Limb (tissue), 2 donors: ENCODE data around the gene SPEF2.

Experiments
- DNase-seq, 2 donors: peaks; one replicate each; pipeline ENCODE4 v3.0.0-alpha.2; 2016; ENCODE audit errors: extremely low spot score in 2 of 2

The SPEF2 gene

DNA sequence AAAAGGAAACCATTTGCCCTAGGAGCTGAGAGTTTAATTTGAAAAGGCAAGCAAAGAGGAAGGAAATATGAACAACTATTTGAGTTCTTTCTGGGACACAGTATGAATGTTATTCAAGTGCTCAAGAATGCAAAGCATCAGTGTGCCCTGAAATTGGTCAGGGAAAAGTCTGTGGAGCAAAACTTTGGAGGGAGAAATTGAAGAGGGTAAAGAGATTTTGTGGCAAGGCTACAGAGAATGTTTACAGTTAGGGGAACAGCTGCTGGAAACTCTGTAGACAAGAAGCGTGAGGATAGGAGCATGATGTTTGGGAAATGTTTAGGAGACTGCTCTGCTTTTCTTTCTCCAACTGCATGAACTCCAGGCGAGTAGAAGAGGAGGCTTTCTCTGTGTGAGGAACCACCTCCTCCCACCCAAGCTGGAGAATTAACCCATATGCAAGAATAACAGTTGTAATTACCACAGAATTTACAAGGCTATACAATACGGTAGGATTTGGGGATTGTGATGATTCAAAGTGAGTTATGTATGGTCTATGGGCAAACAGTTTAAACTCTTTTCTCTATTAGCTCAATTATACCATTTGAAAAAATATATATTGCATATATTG, 163.6 kb downstream of the SPEF2 start:
- peak in 1 of 2 donors; percentile 33 for DNase-seq

DNA sequence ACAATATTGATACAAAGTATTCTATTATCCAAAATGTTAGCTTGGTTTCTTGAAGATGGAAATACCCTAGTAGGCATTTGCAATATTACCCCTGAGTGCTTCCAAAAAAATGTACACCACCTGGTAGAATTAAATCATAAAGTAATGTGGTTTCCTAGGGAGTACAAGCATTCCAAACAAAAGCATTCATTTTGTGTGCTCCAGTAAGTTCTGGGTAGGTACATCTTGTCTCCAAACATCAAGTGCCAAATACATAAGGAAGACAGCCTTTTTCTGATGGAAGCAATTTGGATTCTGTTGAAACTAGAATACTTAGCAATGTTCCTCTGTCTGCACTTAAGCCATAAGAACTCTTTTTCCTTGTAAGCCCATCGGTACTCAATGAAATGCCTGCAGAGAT, 165.9 kb downstream of the SPEF2 start:
- no peak for DNase-seq

DNA sequence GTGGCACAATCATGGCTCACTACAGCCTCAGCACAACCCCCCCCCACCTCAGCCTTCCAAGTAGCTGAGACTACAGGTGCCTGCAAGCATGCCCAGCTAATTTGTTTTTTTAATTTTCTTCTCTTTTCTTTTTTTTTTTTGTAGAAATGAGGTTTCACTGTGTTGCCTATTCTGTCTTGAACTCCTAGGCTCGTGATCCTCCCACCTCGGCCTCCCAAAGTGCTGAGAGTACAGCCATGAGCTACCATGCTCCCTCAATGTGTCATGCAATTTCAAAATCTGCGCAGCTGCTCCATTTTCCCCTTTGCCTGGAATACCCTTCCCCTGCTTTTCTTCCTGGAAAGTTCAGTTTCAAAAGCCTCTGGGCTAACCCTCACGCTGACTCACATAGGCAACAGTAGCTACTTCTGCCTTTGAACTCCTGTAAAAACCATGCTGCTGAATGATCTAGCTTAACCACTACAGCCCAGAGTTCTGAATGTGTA, 168.0 kb downstream of the SPEF2 start:
- DNase-seq = no peak

DNA sequence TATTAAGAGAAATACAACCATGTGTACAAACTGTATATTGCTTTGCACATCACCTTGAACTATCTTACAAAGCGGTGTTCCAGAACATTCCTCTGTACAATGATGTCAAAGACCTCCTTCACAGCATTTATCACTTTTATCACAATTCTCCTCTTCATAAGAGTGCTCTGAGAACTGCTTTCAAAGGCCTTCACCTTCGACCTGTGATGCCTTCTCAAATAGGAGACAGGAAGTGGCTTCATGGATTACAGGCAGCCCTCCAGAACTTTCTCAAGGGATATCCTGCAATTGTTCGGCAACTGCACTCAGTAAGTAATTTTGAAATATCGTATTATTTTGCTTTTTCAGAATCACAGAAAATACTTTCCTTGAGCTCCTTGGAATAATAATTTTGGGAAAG, 171.1 kb downstream of the SPEF2 start:
- no peak for DNase-seq

DNA sequence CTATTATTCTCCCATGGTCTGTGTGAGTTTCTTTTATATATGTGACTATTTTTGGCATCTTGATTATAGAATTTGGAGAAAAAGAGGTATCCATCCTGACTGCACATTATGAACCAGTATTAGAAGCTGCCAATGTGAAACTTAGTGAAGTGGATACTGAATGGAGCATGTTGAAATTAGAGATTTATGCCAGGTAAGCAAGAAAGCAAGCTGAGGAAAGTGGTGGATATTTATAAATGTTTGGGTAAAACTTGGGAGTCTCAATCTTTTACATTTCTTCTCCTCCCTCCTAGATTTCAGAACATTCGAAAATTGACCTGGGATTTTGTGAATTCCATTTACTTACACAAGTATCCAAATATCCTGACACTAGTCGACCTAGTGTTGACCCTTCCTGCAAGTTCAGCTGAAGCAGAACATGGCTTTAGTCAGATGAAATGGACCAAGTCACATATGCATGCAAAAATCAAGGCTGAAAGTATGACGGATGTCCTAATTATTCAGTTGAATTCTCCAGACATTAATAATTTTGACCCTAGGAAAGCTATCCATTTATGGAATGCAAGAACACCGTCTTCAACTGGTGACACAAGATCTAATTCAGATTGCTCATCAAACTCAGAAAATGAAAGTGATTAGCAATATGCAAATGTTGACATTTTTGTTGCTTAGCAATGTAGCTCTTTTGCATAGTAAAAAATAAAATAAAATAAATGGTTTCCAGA, 172.2 kb downstream of the SPEF2 start:
- no peak for DNase-seq

DNA sequence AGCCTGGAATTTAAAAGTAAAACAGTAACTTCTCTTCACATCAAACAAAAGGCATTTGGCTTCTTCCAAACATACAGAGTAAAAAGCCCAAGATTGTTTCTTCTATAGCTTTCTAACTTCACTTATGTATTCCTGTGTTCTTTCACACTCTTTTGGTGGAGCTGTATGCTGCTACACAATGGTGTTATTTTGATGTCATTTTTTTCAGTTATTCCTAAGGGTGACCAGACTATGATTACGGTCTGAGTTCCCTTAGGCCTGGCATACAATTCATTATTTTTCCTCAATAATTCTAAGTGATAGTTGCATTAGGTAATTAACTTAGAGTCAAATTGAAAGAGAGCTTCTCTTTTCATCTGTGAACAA, 172.8 kb downstream of the SPEF2 start:
- DNase-seq = no peak

DNA sequence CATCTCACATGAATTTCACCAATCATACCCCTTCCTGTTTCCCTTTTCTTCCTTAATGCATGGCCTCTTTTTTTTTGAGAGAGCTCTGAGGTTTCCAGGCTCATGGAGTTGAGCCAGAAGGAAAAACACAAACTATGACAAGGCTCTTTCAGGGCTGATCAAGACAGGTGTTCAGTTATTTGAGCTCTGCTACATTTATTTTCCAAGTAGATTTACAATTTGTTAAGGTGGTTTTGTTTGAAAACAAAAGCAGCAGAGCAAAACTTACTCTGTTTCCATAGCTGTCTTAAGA, 176.6 kb downstream of the SPEF2 start:
- DNase-seq = no peak

DNA sequence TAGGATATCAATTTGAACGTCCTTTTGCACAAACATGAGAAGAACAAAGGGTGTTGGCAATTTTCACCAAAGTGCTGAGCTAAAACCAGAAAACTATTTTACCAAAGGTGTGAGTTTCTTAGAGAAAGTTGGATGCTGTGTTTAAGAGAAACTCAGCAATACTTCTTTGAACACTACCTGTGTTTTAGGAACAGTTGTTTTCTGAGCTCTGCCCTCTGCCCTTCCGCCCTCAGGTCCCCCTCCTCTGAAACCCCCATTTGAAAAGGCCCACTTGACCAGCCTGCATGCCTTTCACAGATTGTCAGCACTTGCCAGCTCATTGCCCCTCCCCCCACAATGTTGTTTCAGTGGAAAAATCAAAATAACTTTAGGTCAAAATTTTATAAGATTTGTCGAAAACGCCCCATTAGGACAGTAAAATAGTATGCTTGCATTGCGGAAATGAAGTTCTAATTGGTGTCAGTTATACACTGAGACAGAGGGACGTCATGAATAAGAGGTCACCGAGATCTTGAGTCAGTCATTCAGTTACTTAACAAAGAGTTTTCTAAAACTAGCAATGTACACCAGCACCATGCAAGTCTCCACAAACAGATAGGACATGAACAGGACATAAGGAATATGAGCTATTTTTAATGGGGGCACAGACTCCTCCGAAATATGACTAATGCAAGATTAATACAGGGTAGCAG, 177.2 kb downstream of the SPEF2 start:
- DNase-seq = no peak

DNA sequence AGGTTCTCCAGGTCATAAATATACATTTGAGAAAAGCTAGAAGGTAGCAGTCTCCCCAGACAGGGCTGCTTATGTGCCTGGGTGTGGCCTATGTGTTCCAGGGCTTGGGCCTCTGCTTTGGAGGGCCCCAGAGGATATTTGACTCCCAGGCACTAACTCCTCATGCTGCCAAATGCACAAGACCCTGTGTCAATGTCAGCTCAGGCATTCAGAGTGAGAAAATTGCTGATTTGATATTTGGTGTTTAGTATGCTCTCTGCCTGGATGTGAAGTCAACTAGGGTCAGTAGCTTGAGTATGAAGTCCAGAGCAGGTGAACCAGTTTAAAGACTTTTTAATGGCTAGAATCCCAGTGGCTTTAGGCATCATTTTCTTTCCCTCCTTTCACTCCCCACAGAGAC, 181.5 kb downstream of the SPEF2 start:
- DNase-seq = no peak

DNA sequence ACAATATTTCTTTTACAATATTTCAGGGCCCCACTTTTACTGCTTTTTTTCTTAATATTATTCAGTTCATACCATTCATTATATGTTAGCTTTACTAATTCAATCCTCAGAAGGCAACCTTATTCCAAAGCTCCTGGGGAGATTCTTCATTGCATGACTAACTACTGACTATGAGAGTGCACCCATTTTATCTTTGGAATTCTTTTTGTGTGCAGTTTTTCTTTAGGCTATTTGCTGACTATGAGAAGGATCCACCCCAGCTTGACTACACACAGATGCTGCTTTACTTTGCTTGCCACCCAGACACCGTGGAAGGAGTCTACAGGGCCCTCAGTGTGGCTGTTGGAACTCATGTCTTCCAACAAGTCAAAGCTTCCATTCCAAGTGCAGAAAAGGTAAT, 182.1 kb downstream of the SPEF2 start:
- no peak for DNase-seq

DNA sequence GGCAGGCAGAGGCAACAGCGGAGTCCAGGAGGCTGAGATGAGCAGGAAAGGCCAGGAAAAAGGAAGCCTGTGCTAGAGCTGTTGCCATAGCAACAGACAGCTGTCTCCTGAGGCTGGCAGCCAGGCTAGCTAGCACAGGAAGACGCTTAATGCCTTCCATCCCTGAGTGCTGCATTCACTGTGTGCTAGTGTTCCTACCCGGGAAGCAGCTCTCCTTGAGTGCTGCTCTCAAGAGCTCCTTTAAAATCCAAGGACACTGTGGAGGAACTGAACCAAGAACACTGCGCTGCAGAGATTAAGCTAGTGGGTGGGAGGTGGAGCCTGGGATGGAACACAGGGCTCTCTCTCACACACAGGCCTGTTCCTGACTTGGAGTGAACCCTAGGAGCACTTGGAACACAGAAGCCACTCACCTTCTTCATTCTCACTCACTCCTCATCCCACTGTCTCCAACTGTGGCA, 185.6 kb downstream of the SPEF2 start:
- peak; percentile 77 to 82 for DNase-seq

DNA sequence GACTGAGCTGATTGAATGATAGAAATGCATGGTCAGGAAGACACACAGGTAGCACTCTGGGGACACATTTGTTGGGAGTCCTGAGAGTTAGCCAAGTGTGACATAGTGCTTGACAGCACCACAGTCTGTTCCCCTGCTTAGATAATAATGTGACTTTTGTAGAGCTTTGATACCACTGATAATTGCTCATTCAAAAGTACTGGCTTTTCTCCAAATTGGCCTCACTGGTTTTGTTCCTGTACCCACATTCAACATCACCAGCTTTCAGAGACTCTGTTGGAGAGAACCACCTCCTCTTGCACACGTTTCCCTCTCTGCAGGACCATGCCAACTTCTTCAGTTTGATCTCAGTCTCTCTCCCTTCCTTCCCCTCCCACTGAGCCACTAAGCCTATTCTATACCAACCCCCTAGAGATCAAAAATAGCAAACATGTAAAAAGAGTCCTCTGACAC, 186.6 kb downstream of the SPEF2 start:
- DNase-seq = no peak

DNA sequence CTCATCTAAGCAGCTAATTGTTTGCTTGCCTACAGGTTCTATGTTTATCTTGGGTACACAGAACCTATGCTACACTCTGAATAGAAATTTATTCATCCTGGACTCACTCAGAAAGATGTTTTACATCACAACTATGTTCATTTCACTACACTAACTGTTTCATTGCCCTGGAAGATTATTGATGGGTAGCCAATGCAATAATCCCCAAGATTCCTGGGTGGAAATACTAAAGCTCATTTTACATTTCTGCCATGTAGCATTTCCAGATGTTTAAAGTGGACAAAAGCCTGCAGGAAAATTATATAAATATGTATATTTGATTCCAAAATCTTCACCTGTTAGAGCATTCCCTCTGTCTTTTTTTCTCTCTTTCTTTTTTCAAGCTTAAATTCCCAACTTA, 187.2 kb downstream of the SPEF2 start:
- no peak for DNase-seq

DNA sequence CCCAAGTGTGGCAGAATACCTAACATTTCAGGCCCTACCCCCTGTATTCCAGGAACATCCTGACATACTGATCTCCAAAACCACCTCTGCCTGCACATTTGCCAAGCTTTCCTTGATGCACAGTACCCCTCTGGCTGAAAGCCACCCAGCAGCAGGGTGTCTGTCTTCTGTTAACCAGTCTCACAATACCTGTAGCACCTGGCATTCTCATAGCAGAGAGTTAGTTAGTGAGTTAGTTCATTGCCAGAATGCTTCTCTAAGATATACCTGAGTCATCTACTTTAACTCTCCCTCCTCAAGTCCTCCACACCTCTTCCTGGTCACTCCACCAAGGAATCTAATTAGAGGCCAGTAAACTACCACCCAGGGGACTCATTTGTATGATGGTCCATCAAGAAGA, 192.9 kb downstream of the SPEF2 start:
- DNase-seq = no peak

DNA sequence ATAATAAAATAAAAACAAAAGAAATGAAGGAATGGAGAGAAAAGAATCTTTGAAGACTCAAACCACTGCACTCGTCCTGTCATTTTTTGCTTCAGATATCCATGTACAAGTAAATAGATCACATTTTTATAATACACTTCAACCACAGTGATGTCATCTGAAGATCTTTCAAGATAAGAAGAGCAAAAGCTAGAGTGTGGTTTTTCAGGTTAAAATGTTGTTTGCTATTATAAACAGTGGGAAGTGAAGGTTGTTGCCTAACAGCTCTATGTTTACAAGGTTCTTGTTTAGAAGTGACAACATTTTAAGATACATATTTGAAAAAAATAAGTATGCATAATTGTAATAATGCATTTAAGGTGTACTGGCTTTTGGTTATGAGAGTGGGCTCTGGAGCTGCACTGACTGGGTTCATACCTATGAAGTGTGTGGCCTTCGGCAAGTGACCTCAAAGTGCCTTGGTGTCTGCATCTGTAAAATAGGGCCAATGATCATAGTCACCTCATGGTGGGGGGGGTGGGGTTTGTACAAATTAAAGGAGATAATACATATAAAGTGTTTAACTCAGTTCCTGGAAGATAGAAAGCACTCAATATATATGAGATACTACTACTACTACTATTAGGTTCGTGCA, 193.6 kb downstream of the SPEF2 start:
- DNase-seq = no peak

DNA sequence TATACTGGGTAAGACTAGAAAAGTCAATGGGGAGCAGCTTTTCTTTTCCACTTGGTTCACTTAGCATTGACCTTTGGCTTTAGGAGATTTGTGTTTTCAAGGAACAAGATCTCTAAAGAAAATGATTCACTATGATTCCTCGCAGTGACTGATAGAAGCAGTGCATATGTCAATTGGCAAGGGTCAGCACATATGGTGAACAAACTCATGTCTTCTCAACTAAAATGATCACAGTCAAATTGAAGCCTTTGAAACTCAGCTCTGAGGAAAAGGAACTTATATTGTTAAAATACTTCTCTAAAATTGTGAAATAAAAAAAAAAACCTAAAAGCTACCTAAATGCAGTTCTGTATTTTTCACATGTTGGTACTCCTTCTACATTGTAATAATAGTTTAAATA, 195.9 kb downstream of the SPEF2 start:
- no peak for DNase-seq

DNA sequence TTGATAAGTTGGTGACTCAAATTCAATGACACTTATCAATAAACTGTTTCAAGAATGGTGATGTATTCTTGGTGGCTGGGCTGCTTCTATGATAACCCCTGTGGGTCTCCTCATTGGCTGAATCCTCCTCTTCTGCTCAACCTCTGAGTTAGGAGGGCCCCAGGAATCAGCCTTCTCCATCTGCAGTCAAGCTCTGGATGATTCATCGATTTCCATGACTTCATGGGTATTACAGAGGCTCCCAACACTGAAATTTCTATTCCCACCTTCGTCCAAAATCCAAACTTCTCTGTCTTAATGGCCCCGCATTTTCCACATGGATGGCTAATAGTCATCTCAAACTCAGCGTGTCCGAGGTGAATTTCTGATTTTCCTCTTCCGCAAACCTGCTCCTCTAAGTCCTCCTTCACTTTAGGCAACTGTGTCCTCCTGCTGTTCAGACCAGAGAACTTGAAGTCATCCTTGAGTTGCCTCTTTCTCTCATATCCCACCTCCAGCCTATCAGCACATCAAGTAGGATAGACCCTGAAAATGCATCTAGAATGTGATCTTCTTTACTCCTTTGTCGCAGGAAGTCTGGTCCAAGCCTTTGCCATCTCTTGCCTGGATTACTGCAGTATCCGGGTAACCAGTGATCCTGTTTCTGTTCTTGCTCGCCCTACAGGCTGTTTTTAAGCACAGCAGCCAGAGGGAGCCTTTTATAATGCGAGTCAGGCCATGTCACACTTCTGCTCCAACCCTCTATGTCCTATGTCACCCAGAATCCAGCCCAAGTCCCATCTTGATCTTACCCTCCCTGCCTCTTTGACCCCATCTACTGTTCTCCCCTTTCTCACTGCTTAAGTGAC, 197.7 kb downstream of the SPEF2 start:
- no peak for DNase-seq

DNA sequence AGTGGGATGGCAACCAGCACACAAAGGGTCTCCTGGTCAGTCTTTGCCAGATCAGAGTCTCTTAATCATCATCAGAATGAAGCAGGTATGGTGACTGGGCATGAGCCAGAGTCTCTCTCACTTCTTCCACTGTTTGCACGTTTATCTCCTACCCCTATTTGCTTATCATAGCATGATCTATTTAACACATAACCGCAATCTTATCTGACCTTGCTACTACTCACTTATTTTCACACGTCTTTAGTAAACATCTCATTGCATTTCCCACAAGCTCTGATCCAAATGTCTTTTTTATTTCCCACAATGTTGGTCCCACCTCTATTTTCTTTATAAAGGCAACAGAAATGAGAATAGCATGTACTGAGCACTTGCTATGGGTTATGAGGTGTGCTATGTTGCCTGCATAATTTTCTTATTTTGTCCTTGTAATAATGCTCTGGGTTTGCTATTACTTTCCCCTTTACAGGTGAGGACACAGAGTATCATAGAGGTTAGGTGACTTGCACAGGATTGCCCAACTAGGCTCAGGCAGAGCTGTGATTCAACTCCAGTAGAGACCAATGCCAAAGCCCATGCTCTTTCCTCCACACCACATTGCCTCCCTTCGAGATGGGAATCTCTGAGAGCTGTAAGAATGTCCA, 199.3 kb downstream of the SPEF2 start:
- no peak for DNase-seq

DNA sequence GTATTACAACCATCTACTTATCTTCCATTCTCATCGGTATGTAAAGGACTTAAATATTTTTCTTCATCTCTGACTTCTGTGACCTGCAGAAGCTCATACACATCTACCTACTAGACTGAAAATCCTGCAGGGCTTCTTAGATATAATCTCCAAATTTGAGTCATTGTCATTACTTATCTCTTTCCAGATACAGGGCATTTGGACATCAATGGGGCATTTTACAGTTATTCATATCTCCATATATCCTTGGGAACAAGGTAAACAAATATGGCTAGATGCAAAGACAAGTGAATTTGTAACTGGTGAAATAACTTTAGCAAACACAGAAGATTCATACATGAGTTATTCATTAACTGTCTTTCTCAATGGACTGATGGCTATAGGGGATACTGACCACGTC, 201.4 kb downstream of the SPEF2 start:
- no peak for DNase-seq

DNA sequence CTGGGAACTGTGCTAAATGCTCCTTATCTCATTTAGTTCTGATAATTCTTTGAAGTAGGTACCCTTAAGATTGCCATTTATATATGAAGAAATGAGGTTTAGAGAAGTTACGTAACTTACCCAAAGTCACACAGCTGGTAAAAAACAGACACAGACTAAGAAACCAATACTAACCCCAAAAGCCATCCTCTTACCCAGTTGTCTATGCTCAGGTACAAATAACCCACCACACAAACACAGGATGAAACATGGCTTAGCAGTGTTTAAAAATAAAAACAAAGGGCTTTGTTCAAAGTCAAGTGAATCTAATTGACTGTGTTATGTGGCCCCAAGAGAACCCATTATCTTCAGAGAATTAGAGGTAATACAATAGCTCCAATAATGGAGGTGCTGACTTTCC, 202.0 kb downstream of the SPEF2 start:
- no peak for DNase-seq

DNA sequence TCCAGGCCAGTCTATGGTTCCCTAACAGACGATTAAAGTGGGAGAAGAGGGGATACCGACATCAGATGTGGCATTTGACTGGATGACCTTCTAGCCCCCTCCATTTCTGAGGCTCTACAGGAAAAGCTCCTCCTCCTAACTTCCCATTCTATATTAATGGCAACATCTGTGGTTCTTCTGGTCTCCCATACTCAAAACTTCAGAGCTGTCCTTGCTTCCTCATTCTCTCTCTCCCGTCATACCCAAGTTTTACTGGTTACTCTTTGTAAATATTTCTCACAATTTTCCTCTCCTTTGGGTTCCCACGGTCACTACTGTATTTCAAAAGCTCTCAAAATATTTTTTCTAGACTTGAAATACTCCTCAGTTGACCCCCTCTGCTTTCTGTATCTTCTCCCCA, 203.1 kb downstream of the SPEF2 start:
- no peak for DNase-seq
